Right ventricle myocardium superior (tissue), 1 donor: ENCODE data around the gene DYSF. TPM values are rescaled to one million over a fixed set of nuclear protein-coding genes. Genes with fewer than 3 reads are reported as not detected.

ENCODE experiments used
- ATAC-seq: fragments of 200-7000 bp; cut with Tn5 transposase; one replicate; pipeline ENCODE4 v1.9.1; 2020; ENCODE audit warnings: mild to moderate bottlenecking; ENCODE audit not compliant: poor library complexity
- DNase-seq: peaks from one replicate; pipeline ENCODE4 v3.0.0-alpha.2; 2020
- intact Hi-C: fragments of 100-400 bp; cut with DNase I; formaldehyde crosslinking; loops from one replicate; pipeline ENCODE4 v1.11.2; 2022
- total RNA-seq: library from RNA; stranded (reverse); fragmentation: NEBNext Ultra II Directional; extraction: Animal tissue kit (Norgen Biotek cat#: 25700); gene quantifications from one replicate; pipeline ENCODE4 v1.2.1, GENCODE V29; 2021
- donor health status: DM: no; HTN: yes; CAD: no; lungs with severe emphysema.

DYSF gene
- total RNA-seq, 1 donor from 2014 or later: 45.8 TPM

DNA sequence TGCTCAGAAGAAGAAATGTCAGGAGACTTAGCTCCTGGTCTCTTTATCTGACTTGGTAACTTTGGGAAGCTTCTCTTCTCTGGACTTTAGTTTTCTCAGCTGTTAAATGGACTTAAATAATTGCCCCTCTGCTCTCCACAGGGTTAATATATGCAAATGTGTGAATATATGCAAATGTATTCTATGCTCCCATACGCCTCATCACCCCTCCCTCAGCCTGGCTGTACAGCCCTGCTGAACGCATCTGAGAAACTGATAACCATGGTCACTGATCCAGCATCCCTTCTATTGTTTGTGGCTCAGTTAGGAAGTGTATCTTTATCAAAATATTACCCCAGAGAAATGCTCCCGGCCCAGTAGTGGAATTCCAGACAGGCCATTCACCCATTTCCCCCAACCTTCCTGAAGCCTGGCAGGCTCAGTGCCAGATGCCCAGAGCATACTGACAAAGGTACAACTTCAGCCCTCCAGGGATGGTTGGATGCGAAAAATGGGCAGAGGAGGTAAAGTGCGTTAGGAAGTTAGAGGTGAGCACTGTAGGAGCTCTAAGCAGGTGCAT, 103.4 kb downstream of the DYSF start:
- no peak for ATAC-seq
- DNase-seq: no peak
- intact Hi-C loops: no loop called here

DNA sequence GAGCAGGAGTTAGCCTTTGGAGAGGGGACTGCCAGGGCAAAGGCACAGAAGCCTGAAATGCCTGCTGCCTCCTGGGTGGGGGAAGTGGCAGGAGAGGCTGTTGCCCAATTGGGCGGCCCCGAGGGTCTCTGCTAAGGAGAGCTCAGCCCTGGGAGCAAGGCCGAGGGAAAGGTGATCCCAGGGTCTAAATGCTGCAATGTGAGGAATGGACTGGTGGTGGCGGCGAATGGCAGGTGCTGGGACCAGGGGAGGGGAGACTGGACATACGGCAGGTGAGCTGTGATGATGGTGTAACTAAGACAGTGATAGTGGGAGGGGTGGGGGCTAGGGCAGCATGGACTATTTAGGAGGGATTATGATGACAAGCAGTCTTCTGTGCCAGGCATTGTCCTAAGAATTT, 104.0 kb downstream of the DYSF start:
- intact Hi-C loops: no loop called here
- ATAC-seq: no peak
- DNase-seq: peak; percentile 22

GRCh38 chr2:71558300-71559051, 105.1 kb downstream of the DYSF start:
- intact Hi-C loops: no loop called here
- ATAC-seq: no peak
- DNase-seq: peak; percentile 26

GRCh38 chr2:71559080-71559827, 105.9 kb downstream of the DYSF start:
- DNase-seq: peak; percentile 24
- intact Hi-C loops: no loop called here

DNA sequence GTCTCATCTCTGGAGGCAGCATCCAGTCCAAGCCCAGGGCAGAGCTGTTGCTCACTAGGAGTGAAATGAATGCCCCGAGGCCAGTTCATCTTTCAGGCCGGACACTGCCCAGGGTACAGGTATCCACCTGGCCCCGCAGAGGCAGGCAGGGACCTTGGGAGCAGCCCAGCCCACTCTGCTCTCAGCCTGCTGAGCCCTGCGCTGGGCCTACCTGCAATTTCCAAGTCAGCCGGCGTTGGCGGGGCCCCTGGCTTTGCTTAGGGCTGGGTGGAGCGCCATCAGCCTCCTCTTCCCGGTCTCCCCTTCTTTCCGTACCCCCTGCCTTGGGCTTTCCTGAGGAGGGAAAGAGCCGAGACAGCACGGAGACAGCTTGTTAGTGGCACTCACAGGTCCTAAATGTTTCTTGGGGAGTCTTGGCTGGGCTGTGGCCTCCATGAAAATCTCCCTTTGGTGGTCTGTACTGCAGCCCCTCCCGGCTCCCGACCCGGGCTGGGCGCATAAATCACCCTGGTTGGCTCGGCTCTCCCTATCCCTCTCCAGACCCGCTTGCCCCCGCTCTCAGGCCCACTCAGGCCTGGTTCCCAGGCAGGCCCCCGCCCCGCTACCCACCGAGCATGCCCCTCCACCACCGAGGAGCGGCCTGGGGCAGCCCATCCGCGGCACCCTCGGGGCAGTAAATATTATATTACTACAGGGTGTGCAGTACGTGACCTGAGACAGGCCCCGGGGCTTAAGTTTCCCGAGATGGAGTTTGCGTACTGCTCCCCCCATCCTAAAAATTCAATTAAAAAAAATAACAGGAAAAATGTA, 106.7 kb downstream of the DYSF start:
- ATAC-seq (no peak), DNase-seq (peak; percentile 29)
- intact Hi-C loops: no loop called here

More at GRCh38 chr2:71559080-71559827, 105.9 kb downstream of the DYSF start:
- no peak for ATAC-seq

GRCh38 chr2:71560638-71561011, 107.3 kb downstream of the DYSF start:
- intact Hi-C loops: no loop called here
- ATAC-seq (no peak), DNase-seq (peak; percentile 17)

- intact Hi-C loops: no loop called here
- DNase-seq: peak; percentile 26
- no peak for ATAC-seq
Observed at GRCh38 chr2:71561441-71562267, 108.3 kb downstream of the DYSF start.

DNA sequence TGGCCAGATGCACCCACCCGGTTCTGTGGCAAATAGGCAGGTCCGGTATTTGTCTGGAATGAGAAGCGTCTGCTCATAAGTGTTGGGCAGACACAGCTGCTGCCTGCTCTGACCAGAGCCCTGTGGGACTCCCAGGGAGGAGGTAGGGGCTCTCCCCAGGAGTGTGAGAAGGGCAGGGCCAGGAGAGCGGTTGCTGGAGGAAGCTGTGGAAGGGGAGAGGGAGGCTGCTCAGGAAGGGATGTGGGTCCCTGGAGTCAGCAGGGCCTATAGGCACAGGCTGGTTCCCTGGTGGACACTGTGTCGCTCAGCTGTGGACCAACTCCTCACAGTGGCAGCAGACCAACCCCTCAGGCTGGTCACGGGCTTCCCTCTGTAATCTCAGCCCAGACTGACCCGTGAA, 109.2 kb downstream of the DYSF start:
- DNase-seq (peak; percentile 13), ATAC-seq (no peak)
- intact Hi-C loops: no loop called here

GRCh38 chr2:71563872-71564271, 110.5 kb downstream of the DYSF start:
- peak; percentile 28 for DNase-seq
- ATAC-seq: no peak
- intact Hi-C loops: no loop called here

GRCh38 chr2:71564361-71564760, 111.0 kb downstream of the DYSF start:
- DNase-seq (peak; percentile 14), ATAC-seq (no peak)
- intact Hi-C loops: no loop called here

- no peak for ATAC-seq
- DNase-seq: peak; percentile 35
- intact Hi-C loops: no loop called here
Observed at GRCh38 chr2:71564790-71565189, 111.4 kb downstream of the DYSF start.

- DNase-seq (no peak), ATAC-seq (no peak)
- intact Hi-C loops: no loop called here
Observed at GRCh38 chr2:71566372-71566771, 113.0 kb downstream of the DYSF start.

GRCh38 chr2:71567625-71568024, 114.3 kb downstream of the DYSF start:
- ATAC-seq (no peak), DNase-seq (no peak)
- intact Hi-C loops: no loop called here

DNA sequence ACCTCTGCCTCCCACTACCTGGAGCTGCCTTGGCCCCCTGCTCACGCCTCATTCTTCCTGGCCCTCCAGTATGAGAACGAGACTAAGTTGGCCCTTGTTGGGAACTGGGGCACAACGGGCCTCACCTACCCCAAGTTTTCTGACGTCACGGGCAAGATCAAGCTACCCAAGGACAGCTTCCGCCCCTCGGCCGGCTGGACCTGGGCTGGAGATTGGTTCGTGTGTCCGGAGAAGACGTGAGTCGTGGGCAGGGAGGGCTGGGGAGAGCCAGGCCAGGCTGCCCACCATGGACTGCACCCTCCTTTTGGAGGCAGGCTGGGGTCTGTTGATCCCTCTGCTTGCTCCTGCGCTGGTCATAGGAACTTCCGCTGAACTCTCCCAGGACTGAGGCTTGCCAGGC, 114.7 kb downstream of the DYSF start:
- DNase-seq: no peak
- no peak for ATAC-seq
- intact Hi-C loops: no loop called here

GRCh38 chr2:71570511-71570910, 117.2 kb downstream of the DYSF start:
- intact Hi-C loops: no loop called here
- ATAC-seq: no peak
- no peak for DNase-seq

- DNase-seq: no peak
- intact Hi-C loops: no loop called here
- ATAC-seq: no peak
Observed at GRCh38 chr2:71570951-71571460, 117.6 kb downstream of the DYSF start.

DNA sequence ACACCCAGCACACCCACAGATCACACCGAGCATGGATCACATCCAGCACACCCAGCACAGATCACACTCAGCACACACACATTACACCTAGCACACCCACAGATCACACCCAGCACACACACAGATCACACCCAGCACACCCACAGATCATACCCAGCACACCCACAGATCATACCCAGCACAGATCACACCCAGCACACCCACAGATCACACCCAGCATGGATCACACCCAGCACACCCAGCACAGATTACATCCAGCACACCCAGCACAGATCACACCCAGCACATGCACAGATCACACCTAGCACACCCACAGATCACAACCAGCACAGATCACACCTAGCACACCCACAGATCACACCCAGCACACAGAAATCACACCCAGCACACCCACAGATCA, 118.6 kb downstream of the DYSF start:
- DNase-seq: no peak
- no peak for ATAC-seq
- intact Hi-C loops: no loop called here

DNA sequence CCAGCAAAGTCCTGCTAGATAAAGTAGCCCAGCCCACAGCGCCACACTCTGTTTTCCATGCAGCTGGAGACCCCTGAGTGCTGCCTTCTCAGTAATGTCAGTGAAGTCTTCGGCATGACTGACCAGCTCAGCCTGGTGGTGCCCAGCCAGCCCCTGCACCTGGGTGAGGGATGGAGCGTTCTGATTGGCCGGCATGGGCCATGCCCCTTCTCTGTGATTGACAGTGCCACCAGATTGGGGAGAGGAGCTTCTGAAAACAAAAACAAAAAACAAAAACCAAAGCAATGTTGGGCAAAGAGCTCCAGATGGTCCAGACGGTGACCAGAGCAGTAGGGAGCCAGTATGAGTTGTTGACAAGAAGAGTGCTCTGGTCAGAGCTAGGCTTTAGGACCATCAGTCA, 122.6 kb downstream of the DYSF start:
- ATAC-seq: no peak
- intact Hi-C loops: no loop called here
- DNase-seq: no peak
